Measurements from ENCODE around the gene RPS26.
A peak's percentile ranks its signal among the peaks of the same experiment; 100 is the strongest.

RPS26 gene

GRCh38 chr12:56086608-56087007 is 44.9 kb downstream of the RPS26 start:
- DNase-seq (ENCODE audit: low read depth) = no peak
- H3K4me3 ChIP-seq (ENCODE audit: low read depth, low read length) = peak overlapping the region; percentile 29

GRCh38 chr12:56087220-56087619 is 45.5 kb downstream of the RPS26 start:
- peak; percentile 67 for DNase-seq (ENCODE audit: low read depth)
- TF ChIP-seq CTCF (IDR thresholded peaks at IDR 0.05; ENCODE audit: control insufficient read depth, extremely low read depth, insufficient read depth) = no peak
- H3K4me3 ChIP-seq (ENCODE audit: low read depth, low read length) = no peak overlapping the region

More at GRCh38 chr12:56086608-56087007, 44.9 kb downstream of the RPS26 start:
- TF ChIP-seq CTCF (IDR thresholded peaks at IDR 0.05; ENCODE audit: control insufficient read depth, extremely low read depth, insufficient read depth) = no peak
